HEK293 (cell line): Measurements from ENCODE around the gene PRRG4.

Experiments
- CTCF ChIA-PET: fragments of 350-600 bp; formaldehyde crosslinking; extraction: SDS; loops from one replicate; lab custom pipeline; 2021; ENCODE audit warnings: antibody characterized with exemption; lab: Yijun Ruan, JAX
- POLR2A ChIA-PET: fragments of 300-600 bp; formaldehyde crosslinking; extraction: SDS; loops from one replicate; lab custom pipeline; 2020; ENCODE audit warnings: antibody characterized with exemption, inconsistent platforms; lab: Yijun Ruan, JAX
- H3K27ac ChIP-seq: fragments of 200-500 bp; sonication (Bioruptor generic); 2 replicates; pipeline ENCODE4 v1.5.1; 2014; ENCODE audit warnings: low read depth, low read length, control low read depth, inconsistent platforms; ENCODE audit errors: extremely low read depth
- H3K36me3 ChIP-seq, 2 experiments: fragments of 200-500 bp in 1 of 2; sonication (Bioruptor generic) in 1 of 2; 1 replicate in 1 of 2; 2 replicates in 1 of 2; pipeline ENCODE4 v1.5.1; 2014 to 2017; ENCODE audit warnings: inconsistent platforms in 2 of 2, low read length in 2 of 2; ENCODE audit not compliant: control insufficient read depth in 2 of 2, insufficient read depth in 1 of 2
- H3K4me1 ChIP-seq: fragments of 200-500 bp; sonication (Bioruptor generic); 2 replicates; pipeline ENCODE4 v1.5.1; 2014; ENCODE audit warnings: mild to moderate bottlenecking, low read length, inconsistent platforms; ENCODE audit not compliant: control insufficient read depth, insufficient read depth
- H3K4me3 ChIP-seq: 2 replicates; pipeline ENCODE4 v1.5.1; 2011; ENCODE audit warnings: low read depth, mild to moderate bottlenecking, control low read depth, low read length, moderate library complexity
- H3K9me3 ChIP-seq: fragments of 200-500 bp; sonication (Bioruptor generic); 2 replicates; pipeline ENCODE4 v1.5.1; 2014; ENCODE audit warnings: low read depth, low read length, inconsistent platforms; ENCODE audit not compliant: control insufficient read depth, insufficient read depth
- YY1 ChIP-seq: fragments of 450-650 bp; formaldehyde crosslinking; IDR thresholded peaks from 2 replicates; pipeline ENCODE4 v1.5.1; 2018; ENCODE audit warnings: missing biosample characterization, missing genetic modification characterization
- ZBTB11 ChIP-seq: fragments of 450-650 bp; formaldehyde crosslinking; conservative IDR thresholded peaks from 2 replicates; pipeline ENCODE4 v1.5.1; 2016; ENCODE audit warnings: low read depth, missing biosample characterization, missing genetic modification characterization
- ZFP3 ChIP-seq: fragments of 450-650 bp; formaldehyde crosslinking; IDR thresholded peaks from 2 replicates; pipeline ENCODE4 v1.5.1; 2016; ENCODE audit warnings: low read depth, missing biosample characterization, missing genetic modification characterization
- ZFP41 ChIP-seq: fragments of 450-650 bp; formaldehyde crosslinking; IDR thresholded peaks from 2 replicates; pipeline ENCODE4 v1.5.1; 2016; ENCODE audit warnings: missing biosample characterization, missing genetic modification characterization, borderline replicate concordance
- ZNF16 ChIP-seq: fragments of 450-650 bp; formaldehyde crosslinking; IDR thresholded peaks from 2 replicates; pipeline ENCODE4 v1.5.1; 2016; ENCODE audit warnings: low read depth, missing biosample characterization, missing genetic modification characterization
- ZNF19 ChIP-seq: fragments of 450-650 bp; formaldehyde crosslinking; IDR thresholded peaks from 2 replicates; pipeline ENCODE4; 2016; ENCODE audit warnings: missing biosample characterization, missing genetic modification characterization, low read depth
- ZNF416 ChIP-seq: fragments of 450-650 bp; formaldehyde crosslinking; IDR thresholded peaks from 2 replicates; pipeline ENCODE4 v1.5.1; 2016; ENCODE audit warnings: missing biosample characterization, missing genetic modification characterization
- ZNF488 ChIP-seq: fragments of 450-650 bp; formaldehyde crosslinking; IDR thresholded peaks from 2 replicates; pipeline ENCODE4 v1.5.1; 2016; ENCODE audit warnings: missing biosample characterization, missing genetic modification characterization
- ZNF501 ChIP-seq: fragments of 450-650 bp; formaldehyde crosslinking; IDR thresholded peaks from 2 replicates; pipeline ENCODE4 v1.5.1; 2016; ENCODE audit warnings: missing biosample characterization, missing genetic modification characterization
- ZNF621 ChIP-seq: fragments of 450-650 bp; formaldehyde crosslinking; IDR thresholded peaks from 2 replicates; pipeline ENCODE4 v1.5.1; 2017; ENCODE audit warnings: missing biosample characterization, missing genetic modification characterization
- ZNF660 ChIP-seq: fragments of 450-650 bp; IDR thresholded peaks from 2 replicates; pipeline ENCODE4 v1.5.1; 2018; ENCODE audit warnings: missing biosample characterization, mild to moderate bottlenecking, missing genetic modification characterization
- TF ChIP-seq, protein P1 (sequence below): IDR thresholded peaks from 2 replicates; pipeline ENCODE4 v1.6.1; 2011; ENCODE audit warnings: mild to moderate bottlenecking, low read depth, low read length, borderline replicate concordance
- TF ChIP-seq, protein P2 (sequence below): sonication (generic); formaldehyde crosslinking; IDR thresholded peaks from 2 replicates; pipeline ENCODE4 v1.8.1; 2022; ENCODE audit warnings: mild to moderate bottlenecking, moderate library complexity, missing genetic modification reagents

The PRRG4 gene

GRCh38 chr11:32849761-32850160 is 20.0 kb downstream of the PRRG4 start (continued):
- TF ChIP-seq ZNF19, result no peak
- no peak for TF ChIP-seq ZBTB11 (tag by site-specific recombination)
- TF ChIP-seq, protein P1, sequence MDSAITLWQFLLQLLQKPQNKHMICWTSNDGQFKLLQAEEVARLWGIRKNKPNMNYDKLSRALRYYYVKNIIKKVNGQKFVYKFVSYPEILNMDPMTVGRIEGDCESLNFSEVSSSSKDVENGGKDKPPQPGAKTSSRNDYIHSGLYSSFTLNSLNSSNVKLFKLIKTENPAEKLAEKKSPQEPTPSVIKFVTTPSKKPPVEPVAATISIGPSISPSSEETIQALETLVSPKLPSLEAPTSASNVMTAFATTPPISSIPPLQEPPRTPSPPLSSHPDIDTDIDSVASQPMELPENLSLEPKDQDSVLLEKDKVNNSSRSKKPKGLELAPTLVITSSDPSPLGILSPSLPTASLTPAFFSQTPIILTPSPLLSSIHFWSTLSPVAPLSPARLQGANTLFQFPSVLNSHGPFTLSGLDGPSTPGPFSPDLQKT, result no peak
- no peak for TF ChIP-seq ZNF416 (tag by site-specific recombination)

DNA sequence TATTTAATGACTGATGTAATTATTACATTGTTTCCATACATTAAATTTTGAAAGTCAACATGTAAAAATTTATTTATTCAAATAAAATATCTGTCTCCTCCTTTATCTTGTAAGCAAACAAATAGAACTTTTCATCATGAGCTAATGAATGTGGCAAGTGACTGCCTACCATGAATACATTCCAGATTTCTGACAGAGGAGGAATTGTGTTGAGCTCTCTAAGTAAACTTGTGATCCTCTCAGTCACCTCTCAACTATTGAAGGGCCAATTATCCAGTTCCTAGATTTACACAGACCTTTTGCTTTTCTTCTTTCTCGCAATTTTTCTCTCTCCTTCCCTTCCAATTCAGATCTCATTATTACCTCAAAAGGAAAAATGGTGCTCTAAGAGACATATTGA is 21.5 kb downstream of the PRRG4 start:
- Histone ChIP-seq H3K9me3 (no peaks in the 10 kb centered on the region), H3K27ac (no peak overlapping the region), H3K4me1 (no peaks in the 10 kb centered on the region), H3K36me3 (peaks cover 0 to 6% of the 10 kb centered on the region in 2 experiments; a peak in 1 of 3 replicates), H3K4me3 (no peak overlapping the region)
- ChIA-PET CTCF (interaction anchor here (0.8 to 1.2 kb wide), 2 partner anchors 8 to 54 kb away, joined by 3 read pairs; no protein-coding TSS in a partner anchor), POLR2A (no interaction called here)
- TF ChIP-seq ZFP41 (no peak), ZNF16 (tag by site-specific recombination) (no peak)

GRCh38 chr11:32852207-32852606 is 22.5 kb downstream of the PRRG4 start:
- Histone ChIP-seq H3K27ac (no peak overlapping the region), H3K4me1 (no peaks in the 10 kb centered on the region), H3K36me3 (peaks cover 0 to 3% of the 10 kb centered on the region in 2 experiments; a peak in 1 of 3 replicates), H3K4me3 (no peak overlapping the region), H3K9me3 (no peaks in the 10 kb centered on the region)
- POLR2A ChIA-PET, result no interaction called here
- CTCF ChIA-PET, result no interaction called here
- TF ChIP-seq ZNF488 (tag by site-specific recombination), result no peak

DNA sequence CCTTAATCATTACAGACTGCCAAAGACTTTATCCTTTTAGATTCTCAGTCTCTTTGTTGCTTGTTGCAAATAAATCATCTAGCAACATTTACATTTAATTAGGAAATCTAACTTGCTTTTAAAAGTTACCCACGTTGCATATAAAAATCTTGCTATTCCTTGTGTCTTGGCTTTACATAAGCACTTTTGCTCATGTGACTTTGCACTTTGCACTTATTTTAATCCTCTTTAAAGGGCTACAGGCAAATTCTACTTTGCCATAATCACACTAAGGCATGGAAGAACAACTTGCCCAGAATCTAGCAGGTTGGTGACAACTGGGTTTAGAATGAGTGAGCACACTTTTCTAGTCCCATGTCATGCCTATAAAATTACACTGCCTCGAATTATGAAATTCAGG is 25.9 kb downstream of the PRRG4 start:
- H3K4me3 ChIP-seq, result no peak overlapping the region
- ChIA-PET CTCF (no interaction called here), POLR2A (no interaction called here)
- H3K9me3 ChIP-seq, result no peaks in the 10 kb centered on the region
- TF ChIP-seq YY1 (tag by site-specific recombination) (no peak), ZNF660 (tag by site-specific recombination) (no peak), ZFP3 (tag by site-specific recombination) (no peak), ZNF501 (tag by site-specific recombination) (no peak), ZNF621 (tag by site-specific recombination) (no peak)
- TF ChIP-seq, protein P2, sequence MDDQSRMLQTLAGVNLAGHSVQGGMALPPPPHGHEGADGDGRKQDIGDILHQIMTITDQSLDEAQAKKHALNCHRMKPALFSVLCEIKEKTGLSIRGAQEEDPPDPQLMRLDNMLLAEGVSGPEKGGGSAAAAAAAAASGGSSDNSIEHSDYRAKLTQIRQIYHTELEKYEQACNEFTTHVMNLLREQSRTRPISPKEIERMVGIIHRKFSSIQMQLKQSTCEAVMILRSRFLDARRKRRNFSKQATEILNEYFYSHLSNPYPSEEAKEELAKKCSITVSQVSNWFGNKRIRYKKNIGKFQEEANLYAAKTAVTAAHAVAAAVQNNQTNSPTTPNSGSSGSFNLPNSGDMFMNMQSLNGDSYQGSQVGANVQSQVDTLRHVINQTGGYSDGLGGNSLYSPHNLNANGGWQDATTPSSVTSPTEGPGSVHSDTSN, result no peak
- TF ChIP-seq, all 188 proteins: peak for 0
- H3K36me3 ChIP-seq, result no peaks in the 10 kb centered on the region
- no peaks in the 10 kb centered on the region for H3K4me1 ChIP-seq
- no peak overlapping the region for H3K27ac ChIP-seq
